OCI-LY1 (cell line): ENCODE data around the gene SGPL1.

ENCODE experiments used
- H2AFZ ChIP-seq: fragments of 200-600 bp; sonication (generic), shearing (Covaris generic); 2 replicates; pipeline ENCODE4 v1.6.0; 2014; ENCODE audit warnings: antibody characterized with exemption, mild to moderate bottlenecking, low read length
- H3F3A ChIP-seq: fragments of 200-600 bp; sonication (generic), shearing (Covaris generic); 2 replicates; pipeline ENCODE4 v1.6.0; 2014; ENCODE audit warnings: mild to moderate bottlenecking, antibody characterized with exemption, low read length, moderate library complexity; ENCODE audit not compliant: insufficient read depth
- H3K27ac ChIP-seq: fragments of 200-600 bp; sonication (generic); 2 replicates; pipeline ENCODE4 v1.5.1; 2014; ENCODE audit warnings: low read length, mixed run types, mild to moderate bottlenecking, low read depth; ENCODE audit not compliant: poor library complexity, severe bottlenecking
- H3K27me3 ChIP-seq: fragments of 200-600 bp; sonication (generic); 2 replicates; pipeline ENCODE4 v1.6.0; 2014; ENCODE audit warnings: antibody characterized with exemption, mild to moderate bottlenecking, low read length, moderate library complexity; ENCODE audit not compliant: insufficient read depth
- H3K36me3 ChIP-seq: fragments of 200-600 bp; sonication (generic); 2 replicates; pipeline ENCODE4 v1.6.1; 2014; ENCODE audit warnings: mild to moderate bottlenecking, antibody characterized with exemption, low read length, moderate library complexity, mixed read lengths; ENCODE audit not compliant: insufficient read depth
- H3K4me1 ChIP-seq: fragments of 200-600 bp; sonication (generic); 2 replicates; pipeline ENCODE4 v1.5.1; 2014; ENCODE audit warnings: mild to moderate bottlenecking, low read length, moderate library complexity; ENCODE audit not compliant: insufficient read depth, severe bottlenecking
- H3K4me2 ChIP-seq: fragments of 200-600 bp; sonication (generic), shearing (Covaris generic); 2 replicates; pipeline ENCODE4 v1.6.1; 2014; ENCODE audit warnings: low read length
- H3K4me3 ChIP-seq: fragments of 200-600 bp; sonication (generic); 2 replicates; pipeline ENCODE4 v1.5.1; 2014; ENCODE audit warnings: low read length, low read depth, mild to moderate bottlenecking, mixed read lengths; ENCODE audit not compliant: poor library complexity, severe bottlenecking
- H3K79me2 ChIP-seq: fragments of 200-600 bp; shearing (Covaris generic); 2 replicates; pipeline ENCODE4 v1.6.1; 2016; ENCODE audit warnings: mixed run types, low read length, mixed read lengths; ENCODE audit not compliant: insufficient read depth
- H3K9ac ChIP-seq: fragments of 200-600 bp; sonication (generic), shearing (Covaris generic); 2 replicates; pipeline ENCODE4 v1.6.1; 2014; ENCODE audit warnings: mild to moderate bottlenecking, low read length, mixed read lengths
- H3K9me2 ChIP-seq: fragments of 200-600 bp; sonication (generic), shearing (Covaris generic); 2 replicates; pipeline ENCODE4 v1.6.1; 2014; ENCODE audit warnings: low read depth, mild to moderate bottlenecking, low read length, mixed read lengths
- H3K9me3 ChIP-seq: fragments of 200-600 bp; shearing (Covaris generic); 2 replicates; pipeline ENCODE4 v1.6.1; 2014; ENCODE audit warnings: low read length, mixed read lengths
- H4K20me1 ChIP-seq: fragments of 200-600 bp; sonication (generic), shearing (Covaris generic); 2 replicates; pipeline ENCODE4 v1.6.0; 2016; ENCODE audit warnings: mild to moderate bottlenecking, low read length; ENCODE audit not compliant: insufficient read depth
- CTCF ChIP-seq: fragments of 200-600 bp; sonication (generic), shearing (Covaris generic); IDR thresholded peaks from 2 replicates; pipeline ENCODE4 v1.5.1; 2017; ENCODE audit warnings: mild to moderate bottlenecking, antibody characterized with exemption, low read length, moderate library complexity, mixed read lengths
- EZH2 ChIP-seq: fragments of 200-600 bp; sonication (generic), shearing (Covaris generic); IDR thresholded peaks from 2 replicates; pipeline ENCODE4 v1.8.0; 2017; ENCODE audit warnings: borderline replicate concordance, mixed run types, mild to moderate bottlenecking, antibody characterized with exemption, low read length, moderate library complexity, mixed read lengths

Gene SGPL1

GRCh38 chr10:70864935-70865334, 49.2 kb downstream of the SGPL1 start:
- H3K4me2 ChIP-seq: no peak overlapping the region
- H3K79me2 ChIP-seq: no peaks in the 10 kb centered on the region
- H3K4me1 ChIP-seq: peaks cover 3% of the 10 kb centered on the region
- H4K20me1 ChIP-seq: no peaks in the 10 kb centered on the region
- H3K4me3 ChIP-seq: no peak overlapping the region
- no peak for TF ChIP-seq EZH2
- no peak for TF ChIP-seq CTCF
- no peak overlapping the region for H3K9ac ChIP-seq
- no peaks in the 10 kb centered on the region for H3K27me3 ChIP-seq
- H3K36me3 ChIP-seq: 0 out of 2 replicates have a peak, but pooled peaks cover 3% of the 10 kb centered on the region
- no peaks in the 10 kb centered on the region for H3F3A ChIP-seq
- H2AFZ ChIP-seq: no peak overlapping the region
- H3K27ac ChIP-seq: no peak overlapping the region
- no peaks in the 10 kb centered on the region for H3K9me2 ChIP-seq
- H3K9me3 ChIP-seq: no peaks in the 10 kb centered on the region

- Histone ChIP-seq H3K79me2 (no peaks in the 10 kb centered on the region), H3F3A (no peaks in the 10 kb centered on the region), H3K27ac (no peak overlapping the region), H4K20me1 (no peaks in the 10 kb centered on the region), H3K4me3 (no peak overlapping the region), H3K27me3 (no peaks in the 10 kb centered on the region), H2AFZ (no peak overlapping the region), H3K4me1 (peaks cover 3% of the 10 kb centered on the region), H3K9me2 (no peaks in the 10 kb centered on the region), H3K9ac (no peak overlapping the region), H3K9me3 (no peaks in the 10 kb centered on the region), H3K4me2 (no peak overlapping the region), H3K36me3 (no peaks in the 10 kb centered on the region)
- TF ChIP-seq CTCF: no peak
- no peak for TF ChIP-seq EZH2
These were observed 50.7 kb downstream of the SGPL1 start for GRCh38 chr10:70866424-70866823.

- Histone ChIP-seq H3K27ac (no peak overlapping the region), H3K27me3 (no peaks in the 10 kb centered on the region), H3K9me2 (no peaks in the 10 kb centered on the region), H4K20me1 (no peaks in the 10 kb centered on the region), H3K4me1 (no peaks in the 10 kb centered on the region), H3F3A (no peaks in the 10 kb centered on the region), H3K4me3 (no peak overlapping the region), H3K36me3 (peaks cover 12% of the 10 kb centered on the region; the same call in 1 of the 2 replicates), H3K79me2 (no peaks in the 10 kb centered on the region), H2AFZ (no peak overlapping the region), H3K4me2 (no peak overlapping the region), H3K9me3 (no peaks in the 10 kb centered on the region), H3K9ac (no peak overlapping the region)
- TF ChIP-seq EZH2 (no peak), CTCF (no peak)
These were observed 56.5 kb downstream of the SGPL1 start for GRCh38 chr10:70872291-70872690.
